Bronchial epithelial cell (primary cell): ENCODE data around the gene LRRC3. TPM values are rescaled to one million over a fixed set of nuclear protein-coding genes. Genes with fewer than 3 reads are reported as not detected.

ENCODE experiments used
- DNase-seq: peaks from one replicate; pipeline ENCODE4 v3.0.0-alpha.2; 2010; ENCODE audit warnings: low read depth
- FAIRE-seq: peaks from 2 replicates; lab custom pipeline; 2011; peaks lifted over from hg19 to GRCh38; lab: Jason Lieb, UNC
- H3K27me3 ChIP-seq: 2 replicates; pipeline ENCODE4 v1.5.1; 2011; ENCODE audit warnings: low read length; ENCODE audit not compliant: control insufficient read depth, insufficient read depth
- H3K36me3 ChIP-seq: 2 replicates; pipeline ENCODE4 v1.5.1; 2011; ENCODE audit warnings: low read length; ENCODE audit not compliant: control insufficient read depth, insufficient read depth
- H3K4me3 ChIP-seq: 2 replicates; pipeline ENCODE4 v1.5.1; 2011; ENCODE audit warnings: mild to moderate bottlenecking, low read depth, low read length, control low read depth
- total RNA-seq: library from RNA; depleted of rRNA; stranded (reverse); fragments of >200 nt; gene quantifications from 2 replicates; pipeline ENCODE4 v1.2.1, GENCODE V29; 2014
- TF ChIP-seq, protein P1 (sequence below): IDR thresholded peaks from 2 replicates; pipeline ENCODE4 v1.5.1; 2011; ENCODE audit warnings: mild to moderate bottlenecking, moderate library complexity, low read length, control low read depth, inconsistent platforms; ENCODE audit not compliant: insufficient read depth, severe bottlenecking

LRRC3 gene
- total RNA-seq, 1 donor from 2014 or later: under 0.01 TPM

GRCh38 chr21:44461464-44462001, 6.2 kb downstream of the LRRC3 start:
- no peak for FAIRE-seq
- DNase-seq: no peak
- TF ChIP-seq, protein P1, sequence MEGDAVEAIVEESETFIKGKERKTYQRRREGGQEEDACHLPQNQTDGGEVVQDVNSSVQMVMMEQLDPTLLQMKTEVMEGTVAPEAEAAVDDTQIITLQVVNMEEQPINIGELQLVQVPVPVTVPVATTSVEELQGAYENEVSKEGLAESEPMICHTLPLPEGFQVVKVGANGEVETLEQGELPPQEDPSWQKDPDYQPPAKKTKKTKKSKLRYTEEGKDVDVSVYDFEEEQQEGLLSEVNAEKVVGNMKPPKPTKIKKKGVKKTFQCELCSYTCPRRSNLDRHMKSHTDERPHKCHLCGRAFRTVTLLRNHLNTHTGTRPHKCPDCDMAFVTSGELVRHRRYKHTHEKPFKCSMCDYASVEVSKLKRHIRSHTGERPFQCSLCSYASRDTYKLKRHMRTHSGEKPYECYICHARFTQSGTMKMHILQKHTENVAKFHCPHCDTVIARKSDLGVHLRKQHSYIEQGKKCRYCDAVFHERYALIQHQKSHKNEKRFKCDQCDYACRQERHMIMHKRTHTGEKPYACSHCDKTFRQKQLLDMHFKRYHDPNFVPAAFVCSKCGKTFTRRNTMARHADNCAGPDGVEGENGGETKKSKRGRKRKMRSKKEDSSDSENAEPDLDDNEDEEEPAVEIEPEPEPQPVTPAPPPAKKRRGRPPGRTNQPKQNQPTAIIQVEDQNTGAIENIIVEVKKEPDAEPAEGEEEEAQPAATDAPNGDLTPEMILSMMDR: no peak

DNA sequence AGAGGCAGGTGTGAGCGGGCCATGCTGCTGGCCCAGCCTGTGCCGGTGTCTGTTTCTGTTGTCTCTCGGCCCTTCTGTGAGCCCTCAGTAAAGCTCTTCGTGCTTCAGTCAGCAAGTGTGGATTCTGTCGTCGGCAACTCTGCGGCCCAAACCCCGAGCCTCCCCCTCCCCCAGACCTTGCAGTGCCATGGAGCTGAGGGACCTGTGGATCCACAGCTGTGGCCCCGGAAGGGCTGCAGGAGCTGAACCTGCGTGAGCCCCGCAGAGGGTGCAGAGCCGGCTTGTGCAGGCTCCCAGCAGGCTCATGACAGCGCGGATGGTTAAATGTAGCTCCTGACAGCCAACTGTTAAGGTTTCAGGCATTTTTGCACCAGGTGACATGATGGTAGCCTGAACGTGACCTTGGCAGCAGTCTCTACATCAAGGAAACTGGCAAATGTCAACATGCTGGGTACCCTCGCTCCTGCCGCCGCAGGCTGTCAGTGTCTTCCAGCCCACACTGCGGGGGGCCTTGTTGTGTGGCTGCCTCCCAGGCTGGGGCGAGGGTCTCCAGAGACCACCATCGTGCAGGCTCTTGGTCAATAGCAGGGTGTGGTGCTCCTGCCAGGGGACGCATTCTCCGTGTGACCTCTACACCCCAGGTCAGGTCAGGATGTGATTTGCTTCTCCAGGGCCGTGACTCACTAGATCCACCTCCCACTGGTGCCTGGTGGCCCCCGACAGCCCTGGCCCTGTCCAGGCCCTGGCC, 7.0 kb downstream of the LRRC3 start:
- H3K4me3 ChIP-seq: no peak overlapping the region
- TF ChIP-seq, protein P1: no peak
- no peak for DNase-seq
- H3K27me3 ChIP-seq: no peaks in the 10 kb centered on the region
- no peaks in the 10 kb centered on the region for H3K36me3 ChIP-seq
- no peak for FAIRE-seq

More at GRCh38 chr21:44461464-44462001, 6.2 kb downstream of the LRRC3 start:
- H3K36me3 ChIP-seq: no peaks in the 10 kb centered on the region
- H3K27me3 ChIP-seq: no peaks in the 10 kb centered on the region
- no peak overlapping the region for H3K4me3 ChIP-seq

- Histone ChIP-seq H3K27me3 (no peaks in the 10 kb centered on the region), H3K36me3 (no peaks in the 10 kb centered on the region), H3K4me3 (no peak overlapping the region)
- TF ChIP-seq, protein P1: no peak
- DNase-seq (no peak), FAIRE-seq (no peak)
Measured at GRCh38 chr21:44462834-44463200, 7.5 kb downstream of the LRRC3 start.

GRCh38 chr21:44463724-44464123, 8.4 kb downstream of the LRRC3 start:
- FAIRE-seq (no peak), DNase-seq (no peak)
- Histone ChIP-seq H3K27me3 (no peaks in the 10 kb centered on the region), H3K4me3 (no peak overlapping the region), H3K36me3 (no peaks in the 10 kb centered on the region)
- TF ChIP-seq, protein P1: no peak

DNA sequence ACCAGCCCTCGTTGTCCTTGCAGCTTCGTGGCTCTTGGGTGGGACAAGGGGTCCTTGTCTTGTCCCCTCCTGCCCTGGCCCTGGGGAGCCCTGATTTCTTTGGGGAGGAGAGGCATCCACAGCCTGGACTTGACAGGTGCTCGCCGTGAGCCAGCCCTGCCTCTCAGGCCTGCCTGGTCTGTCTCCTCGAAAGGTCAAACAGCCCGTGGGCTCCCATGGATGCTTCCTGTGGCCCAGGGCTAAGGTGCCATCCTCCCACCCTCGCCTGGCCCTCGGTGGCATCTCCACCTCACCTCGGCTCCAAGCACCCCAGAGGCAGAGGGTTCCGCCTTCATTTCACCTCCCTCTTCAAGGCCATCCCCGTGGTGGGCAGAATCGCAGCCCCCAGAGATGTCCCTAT, 9.0 kb downstream of the LRRC3 start:
- H3K4me3 ChIP-seq: no peak overlapping the region
- no peaks in the 10 kb centered on the region for H3K36me3 ChIP-seq
- TF ChIP-seq, protein P1: no peak
- H3K27me3 ChIP-seq: no peaks in the 10 kb centered on the region
- FAIRE-seq (no peak), DNase-seq (no peak)
